Stromal cell of bone marrow (primary cell): Measurements from ENCODE around the gene JAK1.
A peak's percentile ranks its signal among the peaks of the same experiment; 100 is the strongest.
"Not testable (repeated sequence)": the region's sequence is repeated elsewhere in the genome, so short reads cannot be mapped to it uniquely, and the experiment has no call there.

Source experiments
- DNase-seq: peaks from one replicate; pipeline ENCODE4 v3.0.0-alpha.2; 2012; ENCODE audit warnings: low read depth

Gene JAK1

DNA sequence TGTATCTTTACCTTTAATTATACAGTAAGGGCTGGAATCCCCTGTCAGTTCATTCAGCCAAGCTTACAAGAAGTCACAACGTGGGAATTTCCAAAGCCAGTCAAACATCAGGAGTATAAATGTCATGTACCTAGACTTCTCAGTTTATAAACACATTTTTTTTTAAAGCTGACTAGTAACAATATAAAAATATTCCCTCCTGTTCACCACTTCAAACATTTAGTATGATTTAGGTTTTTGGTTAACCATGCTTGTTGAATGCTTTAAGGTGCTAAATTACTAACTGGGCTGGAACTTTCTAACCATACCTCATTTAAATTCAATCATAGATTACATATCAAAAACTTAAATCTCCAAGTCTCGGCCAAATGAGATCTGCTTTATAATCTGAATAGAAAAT is 44.0 kb downstream of the JAK1 start:
- DNase-seq: no peak

DNA sequence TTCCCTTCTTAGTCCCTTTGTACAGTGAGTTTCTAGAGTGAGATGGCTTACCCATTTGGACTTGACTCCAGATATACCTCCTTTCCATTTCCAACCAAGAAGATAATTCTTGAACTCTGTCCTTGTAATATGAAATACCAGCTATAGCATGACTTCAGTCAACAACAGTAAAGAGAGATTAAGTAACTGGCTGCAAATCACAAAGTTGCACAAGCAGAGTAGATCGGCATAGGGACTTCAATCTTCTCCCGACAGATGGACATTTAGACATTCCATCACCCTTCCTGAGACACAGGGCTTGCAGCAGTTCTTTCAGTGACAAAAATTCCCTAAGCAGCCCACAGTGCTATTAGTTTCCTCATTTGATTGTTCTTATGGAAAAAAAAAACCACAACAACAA is 44.6 kb downstream of the JAK1 start:
- DNase-seq: no peak

DNA sequence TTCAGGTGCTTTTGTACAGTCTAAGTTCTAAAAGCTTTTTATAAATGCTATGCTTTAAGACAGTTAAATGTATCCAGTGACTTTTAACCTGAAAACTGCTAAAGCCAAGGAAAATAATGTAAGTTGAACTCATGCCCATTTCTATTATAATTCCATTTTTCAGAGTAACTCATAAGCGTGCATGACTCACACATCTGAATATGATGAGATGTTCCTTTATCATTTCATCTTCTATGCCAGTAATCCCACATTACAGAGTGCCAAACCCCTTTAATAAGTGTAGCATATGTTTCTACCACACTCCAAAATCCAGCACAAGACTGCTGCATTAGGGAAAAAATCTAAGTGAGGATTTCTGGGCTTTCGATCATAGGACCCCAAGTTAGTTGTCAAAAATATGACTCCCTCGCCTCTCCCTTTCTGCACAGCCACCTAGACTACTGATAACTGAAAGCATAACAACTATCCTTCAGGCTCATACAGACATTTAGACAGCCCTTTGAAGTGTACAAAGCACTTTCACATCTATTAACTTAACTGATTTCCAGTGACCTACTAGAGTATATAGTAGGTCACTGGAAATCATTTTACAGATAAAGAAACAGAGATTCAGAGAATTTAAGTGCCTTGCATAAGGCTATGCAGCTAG is 45.3 kb downstream of the JAK1 start:
- peak; percentile 62 for DNase-seq

DNA sequence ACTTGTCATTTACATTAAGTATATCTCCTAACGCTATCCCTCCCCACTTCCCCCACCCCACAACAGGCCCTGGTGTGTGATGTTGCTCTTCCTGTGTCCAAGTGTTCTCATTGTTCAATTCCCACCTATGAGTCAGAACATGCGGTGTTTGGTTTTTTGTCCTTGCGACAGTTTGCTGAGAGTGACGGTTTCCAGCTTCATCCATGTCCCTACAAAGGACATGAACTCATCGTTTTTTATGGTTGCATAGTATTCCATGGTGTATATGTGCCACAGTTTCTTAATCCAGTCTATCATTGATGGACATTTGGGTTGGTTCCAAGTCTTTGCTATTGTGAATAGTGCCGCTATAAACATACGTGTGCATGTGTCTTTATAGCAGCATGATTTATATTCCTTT is 47.2 kb downstream of the JAK1 start:
- DNase-seq: not testable (repeated sequence)

DNA sequence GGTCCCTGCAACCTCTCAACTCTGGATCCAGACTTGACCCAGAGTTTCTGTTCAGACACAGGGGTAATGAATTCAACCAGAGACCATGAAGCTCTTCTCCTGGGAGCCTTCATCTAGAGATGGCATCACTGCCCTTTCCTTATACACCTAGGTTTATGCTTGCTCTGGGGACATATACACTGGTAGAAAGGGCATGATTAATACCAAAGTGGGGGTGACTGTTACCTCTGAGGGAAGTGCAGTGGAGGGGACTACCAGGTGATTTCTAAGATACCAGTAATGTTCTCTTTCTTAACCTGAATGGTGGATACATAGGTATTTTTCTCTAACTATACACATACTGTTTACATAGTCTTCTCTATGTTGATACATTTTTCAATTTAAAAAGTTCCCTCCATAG is 48.4 kb downstream of the JAK1 start:
- DNase-seq: no peak

DNA sequence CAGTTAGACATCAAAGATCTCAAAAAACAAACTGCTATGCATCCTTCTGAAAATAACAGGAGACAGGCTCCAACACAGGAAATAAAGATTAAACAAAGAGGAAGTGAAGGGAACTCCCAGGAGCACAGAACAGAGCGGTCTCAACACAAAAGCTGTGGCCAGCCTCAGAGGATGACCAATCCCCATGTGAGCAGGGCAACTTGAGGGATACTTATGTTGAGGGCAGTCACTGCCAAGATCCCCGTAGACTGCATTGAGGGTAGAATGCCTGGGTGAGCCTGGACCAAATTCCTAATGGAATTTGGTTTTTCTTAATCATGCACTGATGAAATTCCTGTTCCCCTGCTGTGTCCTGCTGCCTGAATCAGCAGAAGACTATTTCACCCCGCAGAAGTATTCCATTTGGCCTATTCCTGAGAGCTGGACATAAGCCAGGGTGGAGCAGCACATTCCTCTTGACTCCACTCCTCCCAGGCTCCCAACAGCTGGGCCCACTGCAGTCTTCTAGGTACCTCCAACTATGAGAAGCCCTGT is 49.0 kb downstream of the JAK1 start:
- peak; percentile 95 for DNase-seq

DNA sequence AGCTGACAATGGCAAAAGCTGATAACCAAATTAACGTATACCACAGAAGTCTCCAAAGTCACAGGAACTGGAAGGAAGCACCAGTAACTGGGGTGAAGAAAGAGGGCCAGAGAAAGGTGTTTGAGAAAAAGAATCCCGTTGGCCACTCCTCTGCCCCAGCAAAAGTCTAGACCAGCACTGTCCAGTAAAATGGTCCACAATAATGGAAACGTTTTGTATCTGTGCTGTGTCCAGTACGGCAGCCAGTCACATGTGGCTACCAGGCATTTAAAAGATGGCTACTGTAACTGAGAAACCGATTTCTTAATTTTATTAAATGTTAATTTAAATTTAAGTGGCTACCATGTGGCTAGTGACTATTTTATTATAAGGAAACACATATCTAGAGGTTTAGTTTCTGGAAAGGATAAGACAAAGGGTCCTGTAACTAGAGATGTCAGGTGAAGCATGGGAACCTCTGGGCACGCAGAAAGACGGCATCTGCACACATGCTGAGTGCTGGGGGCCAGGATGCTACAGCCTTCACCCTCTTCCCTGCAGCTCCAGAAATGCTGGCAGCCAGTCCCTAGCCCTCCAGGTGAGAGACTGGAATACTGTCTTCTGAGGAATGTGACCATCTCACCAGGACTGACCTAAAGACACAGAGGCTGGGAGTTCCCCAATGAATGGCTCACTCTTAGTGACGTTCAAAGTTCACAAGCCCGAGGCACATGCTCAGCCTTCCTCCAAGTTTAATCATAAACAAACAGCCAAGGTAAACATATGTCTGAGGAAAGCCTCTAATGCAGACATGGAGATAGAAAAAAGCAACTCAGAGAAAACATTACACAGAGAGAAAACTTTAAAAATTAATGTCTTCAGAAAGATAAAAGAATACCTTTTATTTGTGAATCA is 50.7 kb downstream of the JAK1 start:
- no peak for DNase-seq

DNA sequence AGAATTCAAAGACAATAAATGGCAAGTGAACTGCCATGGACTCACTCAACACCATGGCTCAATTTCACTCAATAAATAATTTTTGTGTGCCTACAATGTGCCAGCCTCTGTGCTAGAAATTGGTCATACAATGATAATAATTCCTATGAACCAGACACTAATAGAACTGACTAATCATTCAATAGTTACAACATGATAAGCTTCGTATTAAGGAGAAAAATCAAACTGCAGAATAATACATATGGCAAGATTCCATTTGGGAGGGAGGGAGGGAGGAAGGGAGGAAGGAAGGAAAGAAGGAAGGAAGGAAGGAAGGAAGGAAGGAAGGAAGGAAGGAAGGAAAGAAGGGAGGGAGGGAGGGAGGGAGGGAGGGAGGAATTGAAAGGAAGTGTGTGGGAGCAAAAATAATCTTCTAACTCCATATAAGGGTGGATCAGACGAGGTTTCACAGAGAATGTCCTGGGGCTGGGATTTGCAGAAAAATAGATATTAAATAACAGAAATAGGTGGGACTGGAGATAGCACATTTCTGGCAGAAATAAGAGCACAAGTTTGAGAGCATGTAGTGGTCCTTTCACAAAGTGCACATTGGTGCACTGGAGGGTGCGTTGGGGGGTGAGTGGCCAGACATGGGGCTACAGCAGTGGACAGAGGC is 52.9 kb downstream of the JAK1 start:
- no peak for DNase-seq

DNA sequence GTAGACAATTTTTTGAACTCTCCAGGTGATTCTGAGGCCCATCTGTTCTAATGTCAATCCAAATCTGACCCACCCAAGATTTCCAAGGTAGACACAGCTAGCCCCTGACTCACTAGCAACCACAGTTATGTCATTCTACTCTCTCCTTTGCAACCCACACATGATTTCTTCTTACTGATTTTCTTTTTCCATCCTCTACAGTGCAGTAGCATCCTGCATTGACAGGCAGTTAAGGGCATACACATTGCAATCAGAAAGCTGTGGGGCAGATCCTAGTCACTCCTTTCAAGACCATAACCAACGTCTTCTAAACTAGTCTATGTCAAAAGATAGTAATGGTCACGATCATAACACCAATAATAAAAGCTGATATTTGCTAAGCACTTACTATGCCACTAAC is 54.2 kb downstream of the JAK1 start:
- DNase-seq: no peak

DNA sequence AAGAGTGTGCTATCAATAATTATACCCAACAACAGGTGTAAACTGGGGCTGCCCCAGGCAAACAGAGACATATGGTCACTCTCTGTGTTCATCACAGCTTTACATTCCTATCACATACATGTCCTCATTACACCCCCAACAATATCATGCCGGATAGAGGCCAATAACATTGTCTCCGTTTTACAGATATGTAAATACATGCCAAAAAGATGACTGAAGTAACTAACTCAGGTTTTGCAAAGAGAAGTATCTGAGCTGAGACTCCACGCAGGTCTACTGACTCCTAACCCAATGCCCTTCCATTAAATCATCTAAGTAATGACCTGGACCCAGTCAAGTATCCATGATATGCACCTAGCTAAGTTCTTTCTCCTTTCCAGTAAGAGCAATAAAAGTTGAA is 55.0 kb downstream of the JAK1 start:
- DNase-seq: no peak

DNA sequence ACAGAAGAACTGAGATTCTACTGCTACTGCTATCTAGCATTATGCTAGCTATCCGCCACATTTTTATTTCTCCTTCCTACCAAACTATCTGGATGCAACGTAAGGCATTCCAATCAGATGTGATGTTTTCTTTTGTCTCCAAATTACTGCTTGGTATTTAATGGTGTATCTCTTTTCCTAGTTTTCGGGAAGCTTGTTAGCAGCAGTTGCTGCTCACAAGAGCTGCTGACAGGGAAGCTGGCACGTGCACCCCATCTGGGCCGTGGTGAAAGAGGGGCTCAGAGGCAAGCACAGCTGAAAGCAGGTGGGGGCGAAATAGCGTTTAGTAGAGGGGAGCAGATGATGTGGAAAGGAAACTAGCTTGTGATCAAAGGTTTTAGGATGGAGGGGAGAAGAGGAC is 57.3 kb downstream of the JAK1 start:
- DNase-seq: no peak

DNA sequence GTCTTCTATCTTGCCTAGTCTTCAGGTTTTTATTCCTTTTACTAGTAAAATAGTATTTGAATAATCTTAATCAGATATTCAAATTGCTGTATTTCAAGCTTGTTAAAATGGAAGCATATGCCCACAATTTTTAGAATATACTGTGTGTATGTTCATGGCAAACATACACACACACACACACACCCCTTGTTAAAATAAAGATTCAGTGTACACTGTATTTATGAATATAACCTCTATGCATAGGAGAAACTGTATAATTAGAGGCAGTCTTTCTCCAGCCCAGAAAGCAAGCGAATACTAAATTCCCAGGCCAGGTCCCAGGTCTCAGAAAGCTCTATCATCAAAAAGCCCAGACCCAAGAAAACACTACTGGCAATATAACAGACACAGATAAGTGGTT is 57.8 kb downstream of the JAK1 start:
- DNase-seq: no peak

DNA sequence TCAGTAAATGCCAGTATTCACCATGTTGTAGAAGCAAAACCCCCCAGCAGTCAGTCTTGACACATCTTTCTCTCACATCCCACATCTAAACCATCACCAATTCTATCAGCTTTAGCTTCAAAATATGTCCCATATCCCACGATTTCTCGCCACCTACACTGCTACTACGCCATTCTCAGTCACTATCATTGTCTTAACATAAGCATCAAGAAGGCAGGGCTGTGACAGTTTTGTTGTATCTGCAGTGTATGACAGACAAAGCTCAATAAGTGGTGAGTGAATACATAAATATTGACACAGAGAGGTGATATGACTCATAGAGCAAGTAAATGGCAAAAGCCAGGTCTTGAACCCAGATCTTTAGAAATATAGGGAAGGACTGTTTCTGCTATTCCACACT is 59.9 kb downstream of the JAK1 start:
- DNase-seq: no peak

DNA sequence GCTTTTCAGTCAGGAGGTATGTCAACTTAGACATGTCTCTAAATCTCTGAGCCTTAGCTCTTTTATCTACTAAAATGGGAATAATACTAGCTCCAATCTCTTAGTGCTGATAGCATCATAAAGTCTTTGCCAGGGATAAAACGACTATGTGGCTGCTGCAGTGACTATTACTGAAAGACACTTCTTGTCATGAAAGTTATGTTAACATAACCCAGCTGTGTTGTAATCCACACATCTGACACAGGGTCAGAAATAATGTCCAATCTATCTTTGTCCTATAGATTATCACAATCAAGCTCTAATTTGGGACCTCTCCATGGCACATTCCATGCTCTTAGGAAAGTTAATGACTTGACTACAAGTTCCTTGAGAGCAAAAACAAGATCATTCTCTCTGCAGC is 62.8 kb downstream of the JAK1 start:
- DNase-seq: no peak

DNA sequence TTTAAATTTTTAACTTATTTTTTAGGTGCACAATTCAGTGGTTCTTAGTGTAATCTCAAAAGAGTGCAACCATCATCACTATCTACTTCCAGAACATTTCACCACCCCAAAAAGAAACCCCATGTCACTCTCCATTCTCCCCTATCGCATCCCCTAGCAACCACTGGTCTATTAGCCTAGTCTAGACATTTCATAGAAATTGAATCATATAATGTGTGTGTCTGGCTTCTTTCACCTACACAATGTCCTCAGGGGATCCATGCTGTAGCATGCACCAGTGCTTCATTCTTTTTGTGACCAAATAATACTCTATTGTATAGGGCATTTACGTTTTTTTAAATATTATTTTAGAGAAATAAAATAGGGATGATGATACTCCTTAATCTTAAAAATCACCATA is 64.7 kb downstream of the JAK1 start:
- no peak for DNase-seq

DNA sequence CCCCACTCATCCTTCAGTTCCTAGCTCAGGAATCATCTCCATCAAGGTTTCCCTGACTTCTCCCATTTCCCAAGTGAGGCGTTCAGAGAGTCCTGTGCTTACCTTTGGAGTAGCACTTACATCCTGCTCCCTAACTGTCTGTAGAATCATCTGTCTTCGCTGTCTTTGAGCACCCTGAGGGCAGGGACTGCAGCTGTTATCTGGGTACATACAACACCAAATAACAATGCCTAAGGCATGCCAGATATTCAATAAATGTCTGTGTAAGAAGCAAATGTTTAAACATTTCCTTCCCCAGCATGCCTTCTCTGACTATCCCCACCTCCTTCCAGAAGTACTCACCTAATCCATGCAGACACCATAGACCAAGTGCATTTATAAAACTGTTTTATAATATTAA is 65.4 kb downstream of the JAK1 start:
- DNase-seq: no peak

DNA sequence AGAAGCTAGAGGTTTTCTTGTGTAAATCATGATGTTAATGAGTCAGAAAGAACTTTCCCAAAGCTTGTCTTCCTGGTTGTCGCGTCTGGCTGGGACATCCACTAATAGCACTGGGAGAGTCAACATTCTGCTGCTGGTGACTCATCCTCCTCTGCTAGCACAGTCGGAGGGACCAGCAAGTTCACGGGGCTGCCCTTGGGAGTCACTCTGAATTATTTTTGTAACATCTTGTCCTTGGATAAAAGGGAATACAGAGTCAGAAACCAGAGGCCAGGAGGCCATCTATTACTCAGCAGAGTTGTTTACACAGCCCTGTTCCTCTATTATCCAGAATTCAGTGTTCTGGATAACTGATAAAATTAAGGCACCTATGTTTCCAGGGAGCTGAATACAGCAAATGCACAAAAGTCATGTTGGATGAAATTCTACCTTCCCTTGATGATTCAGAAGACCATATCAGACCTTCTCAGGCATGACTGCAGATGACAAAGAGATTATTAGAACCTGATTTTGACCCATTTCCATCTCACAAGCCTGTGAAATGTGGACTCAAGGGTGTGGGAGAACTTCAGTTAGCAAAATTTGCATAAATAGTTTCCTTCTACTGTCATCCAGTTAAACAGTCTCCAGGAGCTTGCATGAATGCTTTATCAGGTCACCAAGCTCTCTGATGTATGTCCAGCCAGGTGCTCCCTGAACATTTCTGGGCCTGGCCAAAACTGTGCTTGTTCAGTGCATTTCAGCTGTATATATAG is 68.1 kb downstream of the JAK1 start:
- peak; percentile 89 for DNase-seq

DNA sequence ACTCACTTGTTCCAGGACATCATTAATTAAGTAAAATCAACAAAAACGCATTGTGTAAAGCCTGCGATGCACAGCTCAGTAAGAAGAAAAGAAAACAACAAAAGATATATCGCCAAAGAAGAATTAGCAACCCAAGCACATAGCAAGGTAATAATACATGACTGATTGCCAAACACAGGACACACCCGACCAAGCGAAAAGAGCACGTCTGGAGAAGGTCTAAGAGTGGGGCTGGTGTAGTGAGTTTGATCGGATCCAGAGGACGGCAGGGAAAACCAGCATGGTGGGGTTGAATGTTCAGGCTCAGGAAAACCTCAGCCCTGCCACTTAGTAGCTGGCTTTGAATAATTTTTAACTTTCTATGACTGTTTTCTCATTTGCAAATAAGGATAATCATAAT is 69.8 kb downstream of the JAK1 start:
- no peak for DNase-seq

DNA sequence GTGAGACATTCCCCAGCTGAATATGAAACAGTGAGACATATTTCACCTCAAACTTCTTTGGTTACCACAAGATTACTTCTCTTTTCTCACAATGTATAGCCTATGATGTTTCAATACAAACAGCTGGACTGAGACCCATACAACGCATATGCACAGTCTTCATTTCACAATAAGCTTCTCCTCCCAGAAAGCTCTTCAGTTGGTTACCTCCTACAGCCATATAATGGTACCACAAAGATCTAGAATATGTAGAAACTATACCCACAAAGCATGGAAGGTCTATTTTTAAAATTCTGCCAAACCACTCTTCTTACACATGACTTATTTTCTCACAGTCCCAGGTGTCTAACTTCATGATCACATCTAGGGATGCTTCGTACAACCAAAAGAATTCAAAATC is 70.8 kb downstream of the JAK1 start:
- no peak for DNase-seq

DNA sequence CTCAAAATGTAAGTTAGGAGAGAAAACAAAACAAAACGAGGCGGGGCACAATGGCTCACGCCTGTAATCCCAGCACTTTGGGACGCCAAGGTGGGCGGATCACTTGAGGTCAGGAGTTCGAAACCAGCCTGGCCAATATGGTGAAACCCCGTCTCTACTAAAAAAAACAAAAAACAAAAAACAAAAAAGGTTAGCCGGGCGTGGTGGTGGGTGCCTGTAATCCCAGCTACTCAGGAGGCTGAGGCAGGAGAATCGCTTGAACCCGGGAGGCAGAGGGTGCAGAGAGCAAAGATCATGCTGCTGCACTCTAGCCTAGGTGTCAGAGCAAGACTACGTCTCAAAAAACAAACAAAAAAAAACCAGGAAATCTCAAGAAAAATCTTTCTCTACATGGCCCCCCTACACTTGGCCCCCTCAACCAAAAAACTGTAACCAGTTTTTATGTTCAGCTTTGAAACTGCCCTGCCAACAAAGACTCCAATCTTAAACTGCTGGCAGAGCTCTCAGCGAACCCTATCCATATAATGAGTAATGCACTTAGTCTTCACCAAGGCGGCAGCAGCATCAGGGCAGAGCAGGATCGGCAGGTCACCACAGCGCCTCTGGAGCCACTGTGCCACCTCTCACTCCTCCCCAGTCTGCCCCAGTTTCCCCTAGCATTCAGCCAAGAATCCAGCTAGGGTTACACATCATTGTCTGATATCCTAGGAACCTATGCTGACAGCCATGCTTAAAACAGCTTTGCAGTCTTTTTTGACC is 71.7 kb downstream of the JAK1 start:
- no peak for DNase-seq

DNA sequence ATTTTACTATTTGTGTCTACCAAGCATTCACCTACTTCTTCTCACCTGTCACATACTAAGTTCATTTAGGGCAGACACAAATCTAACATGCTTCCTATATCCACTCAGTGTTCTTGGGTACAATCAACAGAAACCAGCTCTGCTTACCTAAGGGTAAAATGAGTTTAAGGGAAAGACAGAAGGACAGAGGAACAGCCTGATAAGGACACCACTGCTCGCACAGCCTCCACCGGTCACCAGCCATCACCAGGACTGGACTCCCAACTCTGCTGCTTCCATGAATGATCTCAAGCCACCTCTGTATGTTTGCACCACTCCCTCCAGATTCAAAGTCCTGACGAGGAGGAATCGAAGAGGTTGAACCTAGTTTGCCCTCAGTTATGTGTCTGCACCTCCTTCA is 72.4 kb downstream of the JAK1 start:
- no peak for DNase-seq
